ENCODE measurements around the gene GSTK1. TPM values are rescaled to one million over a fixed set of nuclear protein-coding genes. Genes with fewer than 3 reads are reported as not detected.

Gene GSTK1
- total RNA-seq, 1 donor from 2014 or later = 60.6 TPM

DNA sequence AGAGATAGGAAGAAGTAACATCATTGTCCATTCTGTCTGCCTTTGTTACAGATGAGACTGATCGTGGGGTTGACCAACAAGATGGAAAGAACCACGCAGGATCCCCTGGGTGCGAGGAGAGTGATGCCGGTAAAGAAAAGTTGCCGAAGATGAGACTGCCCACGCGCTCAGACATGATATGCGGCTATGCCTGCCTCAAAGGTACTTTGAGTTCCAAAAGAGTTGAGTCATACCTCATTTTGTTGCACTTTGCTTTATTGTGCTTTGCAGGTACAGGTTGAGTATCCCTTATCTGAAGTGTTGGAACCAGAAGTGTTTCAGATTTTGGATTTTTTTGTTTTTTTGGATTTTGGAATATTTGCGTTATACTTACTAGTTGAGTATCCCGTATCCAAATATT lies 40.5 kb downstream of the GSTK1 start:
- peaks cover 27% of the 10 kb centered on the region for H3K36me3 ChIP-seq (ENCODE audit: control insufficient read depth, insufficient read depth, low read length)
- FAIRE-seq (no peak), DNase-seq (ENCODE audit: low read depth) (peak; percentile 52)

GRCh38 chr7:143304938-143305337 lies 41.7 kb downstream of the GSTK1 start:
- DNase-seq (ENCODE audit: low read depth) = no peak
- TF ChIP-seq CTCF (IDR thresholded peaks at IDR 0.05; ENCODE audit: insufficient read depth, low read length, severe bottlenecking) = no peak
- Histone ChIP-seq H3K4me3 (ENCODE audit: low read depth, low read length) (no peak overlapping the region), H3K27me3 (ENCODE audit: control insufficient read depth, insufficient read depth, low read length) (no peaks in the 10 kb centered on the region), H3K36me3 (ENCODE audit: control insufficient read depth, insufficient read depth, low read length) (peaks cover 25% of the 10 kb centered on the region)
- no peak for FAIRE-seq

More for the DNA sequence above, 40.5 kb downstream of the GSTK1 start:
- no peaks in the 10 kb centered on the region for H3K27me3 ChIP-seq (ENCODE audit: control insufficient read depth, insufficient read depth, low read length)
- TF ChIP-seq CTCF (IDR thresholded peaks at IDR 0.05; ENCODE audit: insufficient read depth, low read length, severe bottlenecking) = no peak
- H3K4me3 ChIP-seq (ENCODE audit: low read depth, low read length) = no peak overlapping the region

DNA sequence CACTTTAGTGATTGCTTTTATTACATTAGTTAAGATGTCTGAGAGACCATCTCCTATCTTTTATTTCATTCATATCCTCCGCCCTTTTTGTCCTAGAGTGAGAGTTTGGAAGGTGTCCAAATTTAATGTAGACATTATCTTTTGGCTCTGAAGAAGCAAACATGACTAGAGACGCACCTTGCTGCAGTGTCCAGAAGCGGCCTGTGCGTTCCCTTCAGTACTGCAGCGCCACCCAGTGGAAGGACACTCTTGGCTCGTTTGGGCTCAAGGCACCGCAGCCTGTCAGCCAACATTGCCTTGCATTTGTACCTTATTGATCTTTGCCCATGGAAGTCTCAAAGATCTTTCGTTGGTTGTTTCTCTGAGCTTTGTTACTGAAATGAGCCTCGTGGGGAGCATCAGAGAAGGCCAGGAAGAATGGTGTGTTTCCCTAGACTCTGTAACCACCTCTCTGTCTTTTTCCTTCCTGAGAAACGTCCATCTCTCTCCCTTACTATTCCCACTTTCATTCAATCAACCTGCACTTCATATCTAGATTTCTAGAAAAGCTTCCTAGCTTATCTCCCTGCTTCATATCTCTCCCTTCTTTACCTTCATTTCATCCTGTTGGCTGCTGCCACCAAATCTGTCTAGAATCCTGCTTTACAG lies 42.3 kb downstream of the GSTK1 start:
- DNase-seq (ENCODE audit: low read depth) (peak; percentile 52), FAIRE-seq (no peak)
- Histone ChIP-seq H3K36me3 (ENCODE audit: control insufficient read depth, insufficient read depth, low read length) (peaks cover 21% of the 10 kb centered on the region), H3K4me3 (ENCODE audit: low read depth, low read length) (no peak overlapping the region), H3K27me3 (ENCODE audit: control insufficient read depth, insufficient read depth, low read length) (no peaks in the 10 kb centered on the region)
- peak; percentile 91 for TF ChIP-seq CTCF (IDR thresholded peaks at IDR 0.05; ENCODE audit: insufficient read depth, low read length, severe bottlenecking)

- FAIRE-seq = no peak
- H3K4me3 ChIP-seq (ENCODE audit: low read depth, low read length) = no peak overlapping the region
- no peak for DNase-seq (ENCODE audit: low read depth)
- H3K27me3 ChIP-seq (ENCODE audit: control insufficient read depth, insufficient read depth, low read length) = no peaks in the 10 kb centered on the region
- peaks cover 17% of the 10 kb centered on the region for H3K36me3 ChIP-seq (ENCODE audit: control insufficient read depth, insufficient read depth, low read length)
- no peak for TF ChIP-seq CTCF (IDR thresholded peaks at IDR 0.05; ENCODE audit: insufficient read depth, low read length, severe bottlenecking)
Observed at GRCh38 chr7:143308632-143309031, 45.4 kb downstream of the GSTK1 start.

DNA sequence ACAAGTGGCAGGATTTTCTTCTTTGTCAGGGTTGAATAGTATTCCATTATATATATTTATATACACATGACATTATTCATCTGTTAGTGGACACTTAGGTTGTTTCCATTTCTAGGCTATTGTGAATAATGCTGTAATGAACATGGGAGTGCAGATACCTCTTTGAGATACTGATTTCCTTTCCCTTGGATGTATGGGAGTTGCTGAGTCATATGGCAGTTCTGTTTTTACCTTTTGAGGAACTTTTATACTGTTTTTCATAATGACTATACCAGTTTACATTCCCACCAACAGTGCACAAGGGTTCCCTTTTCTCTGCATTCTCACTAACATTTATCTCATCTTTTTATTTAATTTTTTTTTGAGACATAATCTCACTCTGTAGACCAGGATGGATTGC lies 50.9 kb downstream of the GSTK1 start:
- Histone ChIP-seq H3K27me3 (ENCODE audit: control insufficient read depth, insufficient read depth, low read length) (no peaks in the 10 kb centered on the region), H3K36me3 (ENCODE audit: control insufficient read depth, insufficient read depth, low read length) (no peaks in the 10 kb centered on the region), H3K4me3 (ENCODE audit: low read depth, low read length) (no peak overlapping the region)
- DNase-seq (ENCODE audit: low read depth) (no peak), FAIRE-seq (no peak)
- no peak for TF ChIP-seq CTCF (IDR thresholded peaks at IDR 0.05; ENCODE audit: insufficient read depth, low read length, severe bottlenecking)

DNA sequence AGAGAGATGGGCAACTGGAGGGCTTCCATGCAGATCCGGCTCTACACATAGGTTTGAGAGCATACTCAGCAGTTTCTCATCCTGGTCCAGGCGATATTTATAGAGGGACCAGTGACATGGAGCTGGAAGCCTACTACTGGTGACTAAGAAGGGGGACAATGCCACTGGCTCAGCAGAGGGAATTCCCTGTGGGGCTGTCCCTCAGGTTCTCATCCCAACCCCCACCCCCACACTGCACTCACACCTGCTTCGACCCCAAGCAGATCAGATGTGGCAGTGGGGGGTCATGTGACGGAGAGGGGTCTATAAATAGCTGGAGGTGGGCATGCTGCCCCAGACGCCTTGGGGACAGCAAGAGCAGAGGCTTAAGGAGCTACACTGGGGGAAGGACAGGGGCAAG lies 52.5 kb downstream of the GSTK1 start, which contains the start of gene CLCN1:
Gene CLCN1, plus strand, starts transcription at position 336 of the 400 bp plus-strand sequence. CDS start 102 bp downstream, outside the sequence.
- H3K36me3 ChIP-seq (ENCODE audit: control insufficient read depth, insufficient read depth, low read length) = no peaks in the 10 kb centered on the region
- no peaks in the 10 kb centered on the region for H3K27me3 ChIP-seq (ENCODE audit: control insufficient read depth, insufficient read depth, low read length)
- no peak within 1 kb of the TSS for H3K4me3 ChIP-seq (ENCODE audit: low read depth, low read length)
- no peak for DNase-seq (ENCODE audit: low read depth)
- no peak for FAIRE-seq
- TF ChIP-seq CTCF (IDR thresholded peaks at IDR 0.05; ENCODE audit: insufficient read depth, low read length, severe bottlenecking) = no peak

Data from bronchial epithelial cell (primary cell).